HepG2 (cell line): ENCODE data around the gene CACNA1F. TPM values are rescaled to one million over a fixed set of nuclear protein-coding genes. Genes with fewer than 3 reads are reported as not detected.

Source experiments
- CEBPG ChIP-seq: IDR thresholded peaks from 2 replicates; pipeline ENCODE4 v1.6.1; 2016
- DR1 ChIP-seq: sonication (generic); formaldehyde crosslinking; IDR thresholded peaks from 2 replicates; pipeline ENCODE4 v1.8.0; 2021; ENCODE audit warnings: mild to moderate bottlenecking, missing genetic modification reagents, inconsistent platforms
- ERF ChIP-seq: IDR thresholded peaks from 2 replicates; pipeline ENCODE4 v1.6.1; 2018; ENCODE audit warnings: missing biosample characterization, missing genetic modification reagents
- GABPB1 ChIP-seq: IDR thresholded peaks from 2 replicates; pipeline ENCODE4 v1.6.1; 2016; ENCODE audit warnings: mild to moderate bottlenecking, missing genetic modification reagents, moderate library complexity, missing compliant biosample characterization
- GATAD1 ChIP-seq: IDR thresholded peaks from 2 replicates; pipeline ENCODE4 v1.6.1; 2016; ENCODE audit warnings: missing genetic modification reagents, missing compliant biosample characterization
- GMEB1 ChIP-seq: sonication (generic); formaldehyde crosslinking; IDR thresholded peaks from 2 replicates; pipeline ENCODE4 v1.5.1; 2020; ENCODE audit warnings: missing genetic modification reagents, mild to moderate bottlenecking, borderline replicate concordance
- NCOA5 ChIP-seq: sonication (generic); formaldehyde crosslinking; IDR thresholded peaks from 2 replicates; pipeline ENCODE4 v1.4.0; 2020; ENCODE audit warnings: missing genetic modification reagents
- NFATC3 ChIP-seq: sonication (generic); formaldehyde crosslinking; IDR thresholded peaks from 2 replicates; pipeline ENCODE4 v1.5.1; 2020; ENCODE audit warnings: mild to moderate bottlenecking, missing genetic modification reagents
- NONO ChIP-seq, 2 experiments: fragments of 450-650 bp in 1 of 2; sonication (generic) in 1 of 2; formaldehyde crosslinking in 1 of 2; IDR thresholded peaks in 1 of 2; conservative IDR thresholded peaks in 1 of 2; 2 replicates each; pipeline versions ENCODE4 v1.6.1 to v1.8.0; 2017 to 2022; ENCODE audit warnings: mild to moderate bottlenecking in 1 of 2, missing genetic modification reagents in 1 of 2, moderate library complexity in 1 of 2
- PRDM10 ChIP-seq: sonication (generic); formaldehyde crosslinking; IDR thresholded peaks from 2 replicates; pipeline ENCODE4 v1.4.0; 2020; ENCODE audit warnings: low read depth, missing genetic modification reagents
- RFXAP ChIP-seq: sonication (generic); formaldehyde crosslinking; IDR thresholded peaks from 2 replicates; pipeline ENCODE4 v1.4.0; 2020; ENCODE audit warnings: missing genetic modification reagents, borderline replicate concordance
- ZBTB49 ChIP-seq: sonication (generic); formaldehyde crosslinking; IDR thresholded peaks from 2 replicates; pipeline ENCODE4 v1.4.0; 2020; ENCODE audit warnings: missing genetic modification reagents, borderline replicate concordance
- ZNF609 ChIP-seq: sonication (generic); formaldehyde crosslinking; IDR thresholded peaks from 2 replicates; pipeline ENCODE4 v1.4.0; 2020; ENCODE audit warnings: mild to moderate bottlenecking, missing genetic modification reagents, borderline replicate concordance
- polyA plus RNA-seq, 8 experiments: library from polyadenylated mRNA; depleted of rRNA in 3 of 8; stranded (reverse) in 7 of 8; unstranded in 1 of 8; fragments of >200 nt; fragmentation: Illumina TruSeq in 4 of 8; extraction: Trizol in 4 of 8; gene quantifications; 2 replicates each; pipeline versions ENCODE4 v1.2.1 to v1.2.3, GENCODE V29; 2011 to 2016; ENCODE audit warnings: low read depth in 4 of 8, missing spikeins in 1 of 8, mixed read lengths in 1 of 8; ENCODE audit not compliant: insufficient read depth in 1 of 8
- total RNA-seq, 5 experiments: library from RNA; depleted of rRNA; stranded (reverse); fragments of >200 nt; fragmentation: Illumina TruSeq; extraction: Trizol; gene quantifications; 2 replicates each; pipeline ENCODE4 v1.2.3, GENCODE V29; 2016; ENCODE audit warnings: low read depth in 1 of 5

The CACNA1F gene
- total and polyA plus RNA-seq, 2 of the 13 experiments (the other 11 are each of a cell fraction or from before 2014, with no cell fraction given) = 0.03 TPM; not detected in 1

GRCh38 chrX:49269010-49269766, 36.0 kb upstream of the CACNA1F start (continued):
- no peak for TF ChIP-seq NFATC3 (CRISPR knock-in tag)
- TF ChIP-seq NONO (IDR thresholded peaks at IDR 0.05) = no peak
- TF ChIP-seq NONO (CRISPR knock-in tag; conservative IDR thresholded peaks at IDR 0.05) = 0 out of 2 replicates have a peak, but pooled peaks have one; percentile 4
- no peak for TF ChIP-seq ZNF609 (CRISPR knock-in tag)
- peak; percentile 69 for TF ChIP-seq GATAD1
- no peak for TF ChIP-seq NCOA5
- 0 out of 2 replicates have a peak, but pooled peaks have one; percentile 51 for TF ChIP-seq PRDM10 (CRISPR knock-in tag)
- TF ChIP-seq ERF (CRISPR knock-in tag) = 0 out of 2 replicates have a peak, but pooled peaks have one; percentile 24
- peak; percentile 60; the same call in 1 of the 2 replicates for TF ChIP-seq GMEB1
- peak; percentile 4; the same call in 1 of the 2 replicates for TF ChIP-seq CEBPG (CRISPR knock-in tag)
- 0 out of 2 replicates have a peak, but pooled peaks have one; percentile 32 for TF ChIP-seq DR1 (CRISPR knock-in tag)
- TF ChIP-seq ZBTB49 (CRISPR knock-in tag) = no peak
- TF ChIP-seq RFXAP (CRISPR knock-in tag) = peak; percentile 26; the same call in 1 of the 2 replicates
- TF ChIP-seq GABPB1 = peak; percentile 54; the same call in 1 of the 2 replicates
